Neural progenitor cell (in vitro differentiated cells): ENCODE results near the gene TOR4A.

ENCODE experiments used
- EZH2 ChIP-seq: fragments of 200-600 bp; sonication (generic); IDR thresholded peaks from 2 replicates; pipeline ENCODE4 v1.6.1; 2017; ENCODE audit warnings: antibody characterized with exemption, mild to moderate bottlenecking, moderate library complexity
- EZH2phosphoT487 ChIP-seq: fragments of 200-600 bp; sonication (generic); IDR thresholded peaks from 2 replicates; pipeline ENCODE4 v1.6.1; 2017; ENCODE audit warnings: antibody characterized with exemption
- TF ChIP-seq, protein P1 (sequence below): fragments of 200-600 bp; sonication (generic); IDR thresholded peaks from 2 replicates; pipeline ENCODE4 v1.5.1; 2017; ENCODE audit warnings: antibody characterized with exemption, mild to moderate bottlenecking

DNA sequence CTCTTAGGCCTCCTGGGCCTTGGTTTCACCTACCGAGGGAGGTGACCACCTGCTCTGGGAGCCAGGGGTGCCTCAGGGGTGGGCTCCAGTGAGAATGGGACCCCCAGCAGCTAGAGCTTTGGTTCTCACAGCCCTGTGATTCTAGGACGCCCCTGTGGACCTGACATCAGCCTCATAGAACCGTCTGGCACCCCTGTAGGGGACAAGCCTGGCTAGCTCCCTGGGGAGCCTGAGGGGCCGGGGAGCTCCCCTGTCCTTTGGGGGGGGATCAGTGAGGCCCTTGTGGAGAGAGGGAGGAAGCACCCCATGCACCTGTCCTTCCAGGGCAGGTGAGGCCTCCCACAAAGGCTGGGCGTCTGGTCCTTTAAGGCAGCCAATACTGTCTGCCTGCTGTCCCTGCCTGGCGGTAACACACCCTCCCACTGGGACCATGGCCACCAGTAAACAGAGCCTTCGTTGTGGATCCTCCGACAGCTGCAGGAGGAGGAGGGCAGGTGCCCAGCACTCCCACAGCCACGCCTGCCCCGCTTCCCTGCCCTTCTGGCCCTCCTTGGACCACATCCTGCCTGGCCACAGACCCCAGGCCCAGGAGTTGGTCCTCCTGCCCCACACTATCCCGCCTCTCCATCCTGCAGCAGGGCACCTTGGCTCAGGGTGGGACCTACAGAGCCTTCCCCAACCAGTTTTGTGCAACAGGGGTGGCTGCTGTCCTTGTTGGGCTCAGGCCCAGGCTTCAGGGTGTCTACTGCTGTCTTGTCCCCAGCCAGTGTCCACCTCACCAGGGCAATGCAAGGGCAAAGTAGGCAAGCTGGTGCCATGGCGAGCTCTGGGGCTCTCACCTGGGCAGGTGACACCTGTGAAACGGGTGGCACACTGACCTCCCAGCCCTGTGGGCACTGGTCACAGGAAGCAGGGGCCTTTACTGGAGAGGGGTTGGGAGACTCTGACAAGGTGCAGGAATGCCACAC lies 39.5 kb upstream of the TOR4A start:
- TF ChIP-seq, protein P1, sequence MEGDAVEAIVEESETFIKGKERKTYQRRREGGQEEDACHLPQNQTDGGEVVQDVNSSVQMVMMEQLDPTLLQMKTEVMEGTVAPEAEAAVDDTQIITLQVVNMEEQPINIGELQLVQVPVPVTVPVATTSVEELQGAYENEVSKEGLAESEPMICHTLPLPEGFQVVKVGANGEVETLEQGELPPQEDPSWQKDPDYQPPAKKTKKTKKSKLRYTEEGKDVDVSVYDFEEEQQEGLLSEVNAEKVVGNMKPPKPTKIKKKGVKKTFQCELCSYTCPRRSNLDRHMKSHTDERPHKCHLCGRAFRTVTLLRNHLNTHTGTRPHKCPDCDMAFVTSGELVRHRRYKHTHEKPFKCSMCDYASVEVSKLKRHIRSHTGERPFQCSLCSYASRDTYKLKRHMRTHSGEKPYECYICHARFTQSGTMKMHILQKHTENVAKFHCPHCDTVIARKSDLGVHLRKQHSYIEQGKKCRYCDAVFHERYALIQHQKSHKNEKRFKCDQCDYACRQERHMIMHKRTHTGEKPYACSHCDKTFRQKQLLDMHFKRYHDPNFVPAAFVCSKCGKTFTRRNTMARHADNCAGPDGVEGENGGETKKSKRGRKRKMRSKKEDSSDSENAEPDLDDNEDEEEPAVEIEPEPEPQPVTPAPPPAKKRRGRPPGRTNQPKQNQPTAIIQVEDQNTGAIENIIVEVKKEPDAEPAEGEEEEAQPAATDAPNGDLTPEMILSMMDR: no peak
- TF ChIP-seq EZH2: no peak
- TF ChIP-seq EZH2phosphoT487: no peak
